ENCODE data around the gene ARHGAP26. TPM values are rescaled to one million over a fixed set of nuclear protein-coding genes. Genes with fewer than 3 reads are reported as not detected.

The ARHGAP26 gene
- total RNA-seq, 1 experiment from 2014 or later = 65.5 TPM

DNA sequence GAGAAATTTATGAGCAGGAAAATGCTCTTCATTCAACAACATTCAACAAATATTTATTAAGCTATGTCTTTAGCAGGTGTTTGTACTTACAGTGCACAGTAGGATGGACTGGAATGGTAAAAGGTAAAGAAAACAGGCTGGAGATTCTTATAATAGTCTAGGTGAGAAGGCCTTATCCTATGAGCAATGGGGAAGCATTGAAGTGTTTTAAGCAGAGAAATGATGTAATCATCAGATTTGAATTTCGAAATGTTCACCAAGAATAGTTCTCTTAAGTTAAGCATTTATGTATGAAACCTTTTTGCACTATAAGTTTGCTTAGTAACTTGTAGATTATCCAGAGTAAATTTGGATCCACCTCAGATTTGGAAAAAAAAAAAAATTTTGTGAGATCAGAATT is 424.0 kb downstream of the ARHGAP26 start:
- peaks cover 8% of the 10 kb centered on the region for H3K9me3 ChIP-seq (ENCODE audit: control insufficient read depth, insufficient read depth, low read depth, low read length)

DNA sequence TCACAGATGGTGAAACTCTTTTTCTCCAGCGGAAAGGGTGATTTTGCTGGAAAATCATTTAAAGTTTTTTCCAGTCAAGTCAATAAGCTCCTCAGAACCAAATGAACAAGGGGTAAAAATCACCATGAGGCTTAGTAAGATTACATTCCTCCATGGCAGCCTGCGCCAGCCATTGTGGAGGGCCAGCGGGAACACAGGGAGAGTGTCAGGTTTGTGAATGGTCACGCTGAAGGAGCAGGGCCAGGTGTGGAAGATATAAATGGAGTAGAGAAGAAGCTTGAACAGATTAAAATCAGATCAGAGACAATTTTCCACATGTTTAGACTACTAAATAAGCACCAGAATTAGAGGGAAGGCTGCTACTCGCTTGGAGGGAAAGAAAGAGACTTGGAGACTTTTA is 424.5 kb downstream of the ARHGAP26 start:
- no peak for DNase-seq (ENCODE audit: low read depth, low spot score)
- no peak overlapping the region for H3K27ac ChIP-seq (ENCODE audit: low read length)
- no peaks in the 10 kb centered on the region for H3K36me3 ChIP-seq (ENCODE audit: control insufficient read depth, insufficient read depth, low read length)
- H3K4me1 ChIP-seq (ENCODE audit: control insufficient read depth, insufficient read depth, low read length) = no peaks in the 10 kb centered on the region
- in situ Hi-C loops (cut with HindIII; ENCODE audit: low pct_unique_long_range_greater_than_20kb, low sequenced_read_pairs) = no loop called here
- intact Hi-C loops (cut with micrococcal nuclease; ENCODE audit: unreplicated experiment) = no loop called here
- H3K4me3 ChIP-seq (ENCODE audit: low read depth in 2 of 2, low read length in 2 of 2) = no peak overlapping the region
- no peak for ATAC-seq
- CTCF ChIA-PET = no interaction called here
- no peaks in the 10 kb centered on the region for H3K27me3 ChIP-seq (ENCODE audit: control insufficient read depth, insufficient read depth, low read length)
- POLR2A ChIA-PET = no interaction called here
- H3K9me3 ChIP-seq (ENCODE audit: control insufficient read depth, insufficient read depth, low read depth, low read length) = peaks cover 8% of the 10 kb centered on the region
- no TSS peak for BruUV-seq (replicated peaks)
- no peak for TF ChIP-seq POLR2AphosphoS5 (IDR thresholded peaks at IDR 0.05; ENCODE audit: low read depth, low read length)
- no peak for TF ChIP-seq SIN3A (IDR thresholded peaks at IDR 0.05; ENCODE audit: borderline replicate concordance, insufficient read depth, low read depth, low read length)
- TF ChIP-seq, protein P1, sequence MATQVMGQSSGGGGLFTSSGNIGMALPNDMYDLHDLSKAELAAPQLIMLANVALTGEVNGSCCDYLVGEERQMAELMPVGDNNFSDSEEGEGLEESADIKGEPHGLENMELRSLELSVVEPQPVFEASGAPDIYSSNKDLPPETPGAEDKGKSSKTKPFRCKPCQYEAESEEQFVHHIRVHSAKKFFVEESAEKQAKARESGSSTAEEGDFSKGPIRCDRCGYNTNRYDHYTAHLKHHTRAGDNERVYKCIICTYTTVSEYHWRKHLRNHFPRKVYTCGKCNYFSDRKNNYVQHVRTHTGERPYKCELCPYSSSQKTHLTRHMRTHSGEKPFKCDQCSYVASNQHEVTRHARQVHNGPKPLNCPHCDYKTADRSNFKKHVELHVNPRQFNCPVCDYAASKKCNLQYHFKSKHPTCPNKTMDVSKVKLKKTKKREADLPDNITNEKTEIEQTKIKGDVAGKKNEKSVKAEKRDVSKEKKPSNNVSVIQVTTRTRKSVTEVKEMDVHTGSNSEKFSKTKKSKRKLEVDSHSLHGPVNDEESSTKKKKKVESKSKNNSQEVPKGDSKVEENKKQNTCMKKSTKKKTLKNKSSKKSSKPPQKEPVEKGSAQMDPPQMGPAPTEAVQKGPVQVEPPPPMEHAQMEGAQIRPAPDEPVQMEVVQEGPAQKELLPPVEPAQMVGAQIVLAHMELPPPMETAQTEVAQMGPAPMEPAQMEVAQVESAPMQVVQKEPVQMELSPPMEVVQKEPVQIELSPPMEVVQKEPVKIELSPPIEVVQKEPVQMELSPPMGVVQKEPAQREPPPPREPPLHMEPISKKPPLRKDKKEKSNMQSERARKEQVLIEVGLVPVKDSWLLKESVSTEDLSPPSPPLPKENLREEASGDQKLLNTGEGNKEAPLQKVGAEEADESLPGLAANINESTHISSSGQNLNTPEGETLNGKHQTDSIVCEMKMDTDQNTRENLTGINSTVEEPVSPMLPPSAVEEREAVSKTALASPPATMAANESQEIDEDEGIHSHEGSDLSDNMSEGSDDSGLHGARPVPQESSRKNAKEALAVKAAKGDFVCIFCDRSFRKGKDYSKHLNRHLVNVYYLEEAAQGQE (IDR thresholded peaks at IDR 0.05; ENCODE audit: insufficient read depth in 1 of 2, low read depth in 2 of 2, low read length in 1 of 2) = no peak
- TF ChIP-seq, protein P2, sequence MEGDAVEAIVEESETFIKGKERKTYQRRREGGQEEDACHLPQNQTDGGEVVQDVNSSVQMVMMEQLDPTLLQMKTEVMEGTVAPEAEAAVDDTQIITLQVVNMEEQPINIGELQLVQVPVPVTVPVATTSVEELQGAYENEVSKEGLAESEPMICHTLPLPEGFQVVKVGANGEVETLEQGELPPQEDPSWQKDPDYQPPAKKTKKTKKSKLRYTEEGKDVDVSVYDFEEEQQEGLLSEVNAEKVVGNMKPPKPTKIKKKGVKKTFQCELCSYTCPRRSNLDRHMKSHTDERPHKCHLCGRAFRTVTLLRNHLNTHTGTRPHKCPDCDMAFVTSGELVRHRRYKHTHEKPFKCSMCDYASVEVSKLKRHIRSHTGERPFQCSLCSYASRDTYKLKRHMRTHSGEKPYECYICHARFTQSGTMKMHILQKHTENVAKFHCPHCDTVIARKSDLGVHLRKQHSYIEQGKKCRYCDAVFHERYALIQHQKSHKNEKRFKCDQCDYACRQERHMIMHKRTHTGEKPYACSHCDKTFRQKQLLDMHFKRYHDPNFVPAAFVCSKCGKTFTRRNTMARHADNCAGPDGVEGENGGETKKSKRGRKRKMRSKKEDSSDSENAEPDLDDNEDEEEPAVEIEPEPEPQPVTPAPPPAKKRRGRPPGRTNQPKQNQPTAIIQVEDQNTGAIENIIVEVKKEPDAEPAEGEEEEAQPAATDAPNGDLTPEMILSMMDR (IDR thresholded peaks at IDR 0.05) = no peak
- TF ChIP-seq TCF7L2 (IDR thresholded peaks at IDR 0.05; ENCODE audit: low read depth, low read length) = no peak

More for the DNA sequence above, 424.0 kb downstream of the ARHGAP26 start:
- H3K36me3 ChIP-seq (ENCODE audit: control insufficient read depth, insufficient read depth, low read length) = no peaks in the 10 kb centered on the region
- H3K4me1 ChIP-seq (ENCODE audit: control insufficient read depth, insufficient read depth, low read length) = no peaks in the 10 kb centered on the region
- no peak overlapping the region for H3K27ac ChIP-seq (ENCODE audit: low read length)
- H3K4me3 ChIP-seq (ENCODE audit: low read depth in 2 of 2, low read length in 2 of 2) = no peak overlapping the region
- TF ChIP-seq, protein P2 (IDR thresholded peaks at IDR 0.05) = no peak
- TF ChIP-seq, protein P1 (IDR thresholded peaks at IDR 0.05; ENCODE audit: insufficient read depth in 1 of 2, low read depth in 2 of 2, low read length in 1 of 2) = no peak
- no peak for TF ChIP-seq POLR2AphosphoS5 (IDR thresholded peaks at IDR 0.05; ENCODE audit: low read depth, low read length)
- no peak for TF ChIP-seq SIN3A (IDR thresholded peaks at IDR 0.05; ENCODE audit: borderline replicate concordance, insufficient read depth, low read depth, low read length)
- TF ChIP-seq TCF7L2 (IDR thresholded peaks at IDR 0.05; ENCODE audit: low read depth, low read length) = no peak
- no peaks in the 10 kb centered on the region for H3K27me3 ChIP-seq (ENCODE audit: control insufficient read depth, insufficient read depth, low read length)
- CTCF ChIA-PET = no interaction called here
- in situ Hi-C loops (cut with HindIII; ENCODE audit: low pct_unique_long_range_greater_than_20kb, low sequenced_read_pairs) = no loop called here
- intact Hi-C loops (cut with micrococcal nuclease; ENCODE audit: unreplicated experiment) = no loop called here
- no peak for DNase-seq (ENCODE audit: low read depth, low spot score)
- POLR2A ChIA-PET = no interaction called here
- BruUV-seq (replicated peaks) = no TSS peak
- no peak for ATAC-seq
